PC-3 (cell line): Measurements from ENCODE around the gene DPPA5. TPM values are rescaled to one million over a fixed set of nuclear protein-coding genes. Genes with fewer than 3 reads are reported as not detected.

Experiments
- ATAC-seq: fragments of 200-7000 bp; cut with Tn5 transposase; 2 replicates; pipeline ENCODE4 v1.9.1; 2020; ENCODE audit warnings: mild to moderate bottlenecking, moderate library complexity
- BruUV-seq: library from RNA; stranded (reverse); fragments of 400-500 nt; replicated peaks from 2 replicates; lab custom pipeline; 2021; lab: Mats Ljungman, UMichigan
- CTCF ChIA-PET: fragments of 300-600 bp; sonication (Branson Sonifier 250); formaldehyde crosslinking; loops from one replicate; lab custom pipeline; 2022; ENCODE audit warnings: antibody characterized with exemption; lab: Charles Lee
- POLR2A ChIA-PET: fragments of 300-600 bp; sonication (Branson Sonifier 250); formaldehyde crosslinking; loops from one replicate; lab custom pipeline; 2022; ENCODE audit warnings: antibody characterized with exemption; ENCODE audit not compliant: unreplicated experiment; lab: Charles Lee
- DNase-seq: peaks from one replicate; pipeline ENCODE4 v3.0.0-alpha.2; 2015
- H2AFZ ChIP-seq: fragments of 300-600 bp; sonication (generic); 2 replicates; pipeline ENCODE4 v1.6.0; 2016; ENCODE audit warnings: antibody characterized with exemption, low read length
- H3F3A ChIP-seq: fragments of 300-600 bp; sonication (generic); one replicate; pipeline ENCODE4 v1.6.0; 2017; ENCODE audit warnings: antibody characterized with exemption, low read length, control low read depth, mild to moderate bottlenecking; ENCODE audit not compliant: unreplicated experiment
- H3K27ac ChIP-seq: fragments of 300-600 bp; sonication (generic); 2 replicates; pipeline ENCODE4 v1.5.1; 2016; ENCODE audit warnings: mild to moderate bottlenecking, low read length
- H3K27me3 ChIP-seq: fragments of 300-600 bp; sonication (generic); 2 replicates; pipeline ENCODE4 v1.6.1; 2016; ENCODE audit warnings: low read length, mixed read lengths
- H3K36me3 ChIP-seq: fragments of 300-600 bp; sonication (generic); 2 replicates; pipeline ENCODE4 v1.6.1; 2016; ENCODE audit warnings: low read depth, mixed run types, low read length, mixed read lengths
- H3K4me1 ChIP-seq: fragments of 300-600 bp; sonication (generic); 2 replicates; pipeline ENCODE4 v1.5.1; 2016; ENCODE audit warnings: low read length; ENCODE audit not compliant: insufficient read depth
- H3K4me2 ChIP-seq: fragments of 300-600 bp; sonication (generic); 2 replicates; pipeline ENCODE4 v1.6.0; 2016; ENCODE audit warnings: low read length
- H3K4me3 ChIP-seq: fragments of 300-600 bp; sonication (generic); 2 replicates; pipeline ENCODE4 v1.5.1; 2016; ENCODE audit warnings: mild to moderate bottlenecking, low read length, mixed read lengths
- H3K79me2 ChIP-seq: fragments of 300-600 bp; sonication (generic); 2 replicates; pipeline ENCODE4 v1.6.1; 2017; ENCODE audit warnings: low read length, mixed read lengths
- H3K9ac ChIP-seq: fragments of 300-600 bp; sonication (generic); 2 replicates; pipeline ENCODE4 v1.6.0; 2016; ENCODE audit warnings: mild to moderate bottlenecking, low read length
- H3K9me2 ChIP-seq: fragments of 300-600 bp; sonication (generic); replicated peaks from 2 replicates; pipeline ENCODE4 v1.6.1; 2016; ENCODE audit warnings: mixed run types, low read length, mixed read lengths
- H3K9me3 ChIP-seq: fragments of 300-600 bp; sonication (generic); 2 replicates; pipeline ENCODE4 v1.6.1; 2016; ENCODE audit warnings: low read length, mixed read lengths
- H4K20me1 ChIP-seq: fragments of 300-600 bp; sonication (generic); 2 replicates; pipeline ENCODE4 v1.6.1; 2016; ENCODE audit warnings: low read length, mixed read lengths
- EZH2 ChIP-seq: fragments of 300-600 bp; sonication (generic); IDR thresholded peaks from one replicate; pipeline ENCODE4 v1.6.1; 2017; ENCODE audit warnings: antibody characterized with exemption, mild to moderate bottlenecking, low read length; ENCODE audit not compliant: unreplicated experiment
- EZH2phosphoT487 ChIP-seq: fragments of 300-600 bp; sonication (generic); IDR thresholded peaks from 2 replicates; pipeline ENCODE4 v1.6.1; 2018; ENCODE audit warnings: mild to moderate bottlenecking, antibody characterized with exemption, low read length, borderline replicate concordance
- intact Hi-C: fragments of 100-400 bp; cut with micrococcal nuclease; formaldehyde crosslinking; loops from 2 replicates; pipeline ENCODE4 v1.9.0; 2023
- total RNA-seq: library from RNA; depleted of rRNA; stranded (reverse); fragments of >200 nt; gene quantifications from 2 replicates; pipeline ENCODE4 v1.2.3, GENCODE V29; 2014
- TF ChIP-seq, protein P1 (sequence below): fragments of 300-600 bp; sonication (generic); conservative IDR thresholded peaks from 2 replicates; pipeline ENCODE4 v1.5.1; 2017; ENCODE audit warnings: antibody characterized with exemption, low read depth, mild to moderate bottlenecking, low read length

DPPA5 gene
- total RNA-seq, 1 experiment from 2014 or later, result not detected

DNA sequence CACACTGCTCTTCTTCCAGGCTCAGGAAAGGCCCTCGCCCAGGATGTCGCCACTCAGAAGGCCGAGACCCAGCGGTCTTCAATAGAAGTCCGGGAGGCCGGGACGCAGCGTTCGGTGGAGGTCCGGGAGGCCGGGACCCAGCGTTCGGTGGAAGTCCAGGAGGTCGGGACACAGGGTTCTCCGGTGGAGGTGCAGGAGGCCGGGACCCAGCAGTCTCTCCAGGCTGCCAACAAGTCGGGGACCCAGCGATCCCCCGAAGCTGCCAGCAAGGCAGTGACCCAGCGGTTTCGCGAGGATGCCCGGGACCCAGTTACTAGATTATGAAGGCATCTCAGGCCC is 9.4 kb upstream of the DPPA5 start:
- POLR2A ChIA-PET, result no interaction called here
- Histone ChIP-seq H3K4me1 (no peaks in the 10 kb centered on the region), H3K79me2 (no peaks in the 10 kb centered on the region), H3F3A (no peaks in the 10 kb centered on the region), H3K9me2 (no peaks in the 10 kb centered on the region), H3K9ac (no peak overlapping the region), H2AFZ (no peak overlapping the region), H3K4me3 (no peak overlapping the region), H3K27me3 (no peaks in the 10 kb centered on the region), H3K4me2 (no peak overlapping the region), H3K36me3 (no peaks in the 10 kb centered on the region), H3K27ac (no peak overlapping the region), H4K20me1 (no peaks in the 10 kb centered on the region), H3K9me3 (no peaks in the 10 kb centered on the region)
- BruUV-seq, result no TSS peak
- no peak for DNase-seq
- intact Hi-C loops, result no loop called here
- CTCF ChIA-PET, result no interaction called here
- ATAC-seq, result no peak
- no peak for TF ChIP-seq EZH2phosphoT487
- no peak for TF ChIP-seq EZH2
- TF ChIP-seq, protein P1, sequence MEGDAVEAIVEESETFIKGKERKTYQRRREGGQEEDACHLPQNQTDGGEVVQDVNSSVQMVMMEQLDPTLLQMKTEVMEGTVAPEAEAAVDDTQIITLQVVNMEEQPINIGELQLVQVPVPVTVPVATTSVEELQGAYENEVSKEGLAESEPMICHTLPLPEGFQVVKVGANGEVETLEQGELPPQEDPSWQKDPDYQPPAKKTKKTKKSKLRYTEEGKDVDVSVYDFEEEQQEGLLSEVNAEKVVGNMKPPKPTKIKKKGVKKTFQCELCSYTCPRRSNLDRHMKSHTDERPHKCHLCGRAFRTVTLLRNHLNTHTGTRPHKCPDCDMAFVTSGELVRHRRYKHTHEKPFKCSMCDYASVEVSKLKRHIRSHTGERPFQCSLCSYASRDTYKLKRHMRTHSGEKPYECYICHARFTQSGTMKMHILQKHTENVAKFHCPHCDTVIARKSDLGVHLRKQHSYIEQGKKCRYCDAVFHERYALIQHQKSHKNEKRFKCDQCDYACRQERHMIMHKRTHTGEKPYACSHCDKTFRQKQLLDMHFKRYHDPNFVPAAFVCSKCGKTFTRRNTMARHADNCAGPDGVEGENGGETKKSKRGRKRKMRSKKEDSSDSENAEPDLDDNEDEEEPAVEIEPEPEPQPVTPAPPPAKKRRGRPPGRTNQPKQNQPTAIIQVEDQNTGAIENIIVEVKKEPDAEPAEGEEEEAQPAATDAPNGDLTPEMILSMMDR, result no peak

DNA sequence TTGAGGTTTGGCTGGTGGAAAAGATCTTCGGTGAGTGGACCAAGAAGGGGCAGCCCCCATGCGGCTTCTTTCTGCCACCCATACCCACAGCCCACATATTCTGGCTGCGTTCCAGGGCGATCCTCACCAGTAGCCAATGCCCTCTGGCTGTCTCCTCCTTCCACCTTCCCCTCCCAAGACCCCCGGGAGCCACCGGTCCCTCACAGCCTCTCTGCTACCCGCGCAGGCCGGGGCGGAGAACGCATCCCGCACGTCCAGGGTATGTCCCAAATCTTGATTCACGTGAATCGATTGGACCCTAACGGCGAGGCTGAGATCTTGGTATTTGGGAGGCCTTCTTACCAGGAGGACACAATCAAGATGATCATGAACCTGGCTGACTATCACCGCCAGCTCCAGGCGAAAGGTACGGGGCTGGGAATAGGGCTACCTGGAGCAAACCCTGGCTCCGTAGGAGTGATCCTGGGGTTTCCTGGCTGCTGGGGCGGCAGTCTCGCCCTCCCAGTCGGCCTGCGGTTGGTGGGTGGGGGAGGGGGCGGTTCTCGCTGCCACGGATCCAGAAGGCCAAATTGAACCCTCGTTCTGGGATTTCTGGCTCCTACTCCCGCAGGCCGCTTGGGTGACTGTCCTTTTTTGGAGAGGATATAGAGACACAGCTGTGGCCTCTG is 8.9 kb upstream of the DPPA5 start:
- no peak overlapping the region for H3K9ac ChIP-seq
- ChIA-PET CTCF (no interaction called here), POLR2A (no interaction called here)
- BruUV-seq, result no TSS peak
- no peaks in the 10 kb centered on the region for H3K36me3 ChIP-seq
- no peak overlapping the region for H2AFZ ChIP-seq
- no peak overlapping the region for H3K27ac ChIP-seq
- H3K4me1 ChIP-seq, result no peaks in the 10 kb centered on the region
- no peaks in the 10 kb centered on the region for H3F3A ChIP-seq
- intact Hi-C loops, result no loop called here
- H3K79me2 ChIP-seq, result no peaks in the 10 kb centered on the region
- H4K20me1 ChIP-seq, result no peaks in the 10 kb centered on the region
- H3K27me3 ChIP-seq, result no peaks in the 10 kb centered on the region
- H3K9me2 ChIP-seq, result no peaks in the 10 kb centered on the region
- DNase-seq (no peak), ATAC-seq (no peak)
- TF ChIP-seq, protein P1, result no peak
- TF ChIP-seq EZH2phosphoT487 (no peak), EZH2 (no peak)
- no peaks in the 10 kb centered on the region for H3K9me3 ChIP-seq
- H3K4me2 ChIP-seq, result no peak overlapping the region
- H3K4me3 ChIP-seq, result no peak overlapping the region

DNA sequence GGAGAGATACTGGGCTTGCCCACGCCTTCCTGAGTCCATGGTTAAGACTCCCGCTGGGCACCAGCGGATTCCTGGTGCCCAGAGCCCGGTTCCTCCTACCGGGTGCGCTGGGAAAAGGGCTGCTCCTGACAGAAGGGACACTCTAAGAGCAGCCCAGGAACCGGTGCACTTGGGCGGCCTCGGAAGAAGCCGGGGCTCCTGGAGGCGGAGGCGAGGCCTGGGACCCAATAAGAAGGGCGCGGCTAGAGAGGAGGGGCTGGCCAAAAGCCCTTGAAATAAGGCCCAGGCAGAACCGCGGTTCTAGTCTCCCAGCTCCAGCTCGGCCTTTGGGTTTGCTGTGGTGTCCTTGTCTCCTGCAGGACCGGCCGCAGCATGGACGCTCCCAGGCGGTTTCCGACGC is 8.3 kb upstream of the DPPA5 start, which contains the start of gene KHDC3L:
Gene KHDC3L, plus strand, starts transcription at position 301 of the 400 bp plus-strand sequence. Its CDS starts 72 bp downstream, at position 373.
- H3K79me2 ChIP-seq, result no peaks in the 10 kb centered on the region
- no peaks in the 10 kb centered on the region for H3K9me2 ChIP-seq
- no peaks in the 10 kb centered on the region for H3K27me3 ChIP-seq
- ATAC-seq (no peak), DNase-seq (no peak)
- ChIA-PET POLR2A (no interaction called here), CTCF (no interaction called here)
- H2AFZ ChIP-seq, result no peak within 1 kb of the TSS
- no peak for TF ChIP-seq EZH2
- no peak for TF ChIP-seq EZH2phosphoT487
- TF ChIP-seq, protein P1, result no peak
- no peak within 1 kb of the TSS for H3K4me3 ChIP-seq
- H3K4me1 ChIP-seq, result no peaks in the 10 kb centered on the region
- H4K20me1 ChIP-seq, result no peaks in the 10 kb centered on the region
- no peaks in the 10 kb centered on the region for H3K9me3 ChIP-seq
- H3K27ac ChIP-seq, result no peak within 1 kb of the TSS
- no peak within 1 kb of the TSS for H3K4me2 ChIP-seq
- H3F3A ChIP-seq, result no peaks in the 10 kb centered on the region
- H3K9ac ChIP-seq, result no peak within 1 kb of the TSS
- H3K36me3 ChIP-seq, result no peaks in the 10 kb centered on the region
- intact Hi-C loops, result no loop called here
- BruUV-seq, result no TSS peak
